SK-N-SH treated with all-trans-retinoic acid at 6 μM for 48 hours (cell line): Measurements from ENCODE around the gene PID1.

Experiments
- ATAC-seq: fragments of 200-7000 bp; cut with Tn5 transposase; 3 replicates; pipeline ENCODE4 v1.9.1; 2020; ENCODE audit warnings: mild to moderate bottlenecking, moderate library complexity
- BACH2 ChIP-seq: fragments of 250-450 bp; sonication (Bioruptor Pico); IDR thresholded peaks from 2 replicates; pipeline ENCODE4 v1.9.0; 2021; ENCODE audit warnings: mild to moderate bottlenecking, borderline replicate concordance
- CREB5 ChIP-seq: fragments of 250-450 bp; sonication (Bioruptor Pico); IDR thresholded peaks from 2 replicates; pipeline ENCODE4 v1.5.1; 2020; ENCODE audit warnings: low read depth, mild to moderate bottlenecking, moderate library complexity
- CSDC2 ChIP-seq: fragments of 250-450 bp; sonication (Bioruptor Pico); IDR thresholded peaks from 2 replicates; pipeline ENCODE4 v1.5.0; 2020; ENCODE audit warnings: mild to moderate bottlenecking, moderate library complexity
- CSRNP3 ChIP-seq: fragments of 250-450 bp; sonication (Bioruptor Pico); IDR thresholded peaks from 2 replicates; pipeline ENCODE4 v1.5.1; 2021; ENCODE audit warnings: mild to moderate bottlenecking, moderate library complexity
- GLIS3 ChIP-seq: fragments of 250-450 bp; sonication (Bioruptor Pico); IDR thresholded peaks from 2 replicates; pipeline ENCODE4 v1.5.0; 2020; ENCODE audit warnings: mild to moderate bottlenecking, moderate library complexity
- OSR1 ChIP-seq: fragments of 250-450 bp; sonication (Bioruptor Pico); IDR thresholded peaks from 2 replicates; pipeline ENCODE4 v1.8.0; 2022; ENCODE audit warnings: moderate library complexity, mild to moderate bottlenecking, inconsistent platforms
- POU6F1 ChIP-seq: fragments of 250-450 bp; sonication (Bioruptor Pico); IDR thresholded peaks from 2 replicates; pipeline ENCODE4 v1.8.0; 2021; ENCODE audit warnings: low read depth, mild to moderate bottlenecking, moderate library complexity, borderline replicate concordance
- RARB ChIP-seq: fragments of 250-450 bp; sonication (Bioruptor Pico); IDR thresholded peaks from 2 replicates; pipeline ENCODE4 v1.8.0; 2021; ENCODE audit warnings: mild to moderate bottlenecking, moderate library complexity
- SNAI2 ChIP-seq: fragments of 250-450 bp; sonication (Bioruptor Pico); IDR thresholded peaks from 2 replicates; pipeline ENCODE4 v1.5.0; 2020; ENCODE audit warnings: mild to moderate bottlenecking, moderate library complexity
- TCF4 ChIP-seq: fragments of 250-450 bp; sonication (Bioruptor Pico); IDR thresholded peaks from 2 replicates; pipeline ENCODE4 v1.8.0; 2021; ENCODE audit warnings: mild to moderate bottlenecking, moderate library complexity, borderline replicate concordance
- TOX ChIP-seq: fragments of 250-450 bp; sonication (Bioruptor Pico); IDR thresholded peaks from 2 replicates; pipeline ENCODE4 v1.8.0; 2021; ENCODE audit warnings: mild to moderate bottlenecking, moderate library complexity, borderline replicate concordance
- TSHZ2 ChIP-seq: fragments of 250-450 bp; sonication (Bioruptor Pico); IDR thresholded peaks from 2 replicates; pipeline ENCODE4 v1.5.0; 2020; ENCODE audit warnings: mild to moderate bottlenecking, moderate library complexity
- ZC3H10 ChIP-seq: fragments of 250-450 bp; sonication (Bioruptor Pico); IDR thresholded peaks from 2 replicates; pipeline ENCODE4 v1.5.1; 2021; ENCODE audit warnings: mild to moderate bottlenecking, moderate library complexity
- ZFP3 ChIP-seq: fragments of 250-450 bp; sonication (Bioruptor Pico); IDR thresholded peaks from 2 replicates; pipeline ENCODE4 v1.5.0; 2020; ENCODE audit warnings: mild to moderate bottlenecking, moderate library complexity
- ZNF8 ChIP-seq: fragments of 450-650 bp; formaldehyde crosslinking; IDR thresholded peaks from 2 replicates; pipeline ENCODE4 v1.5.0; 2020; ENCODE audit warnings: mild to moderate bottlenecking, moderate library complexity

The PID1 gene

GRCh38 chr2:229300371-229300770 is 29.3 kb upstream of the PID1 start:
- no peak for ATAC-seq
- TF ChIP-seq CREB5 (CRISPR knock-in tag) (no peak), ZFP3 (CRISPR knock-in tag) (no peak)

GRCh38 chr2:229297247-229297646 is 26.2 kb upstream of the PID1 start:
- no peak for ATAC-seq
- TF ChIP-seq SNAI2 (CRISPR knock-in tag) (no peak), RARB (no peak), ZNF8 (no peak), GLIS3 (CRISPR knock-in tag) (no peak), CSDC2 (no peak)

GRCh38 chr2:229296536-229296935 is 25.4 kb upstream of the PID1 start:
- TF ChIP-seq CSDC2 (no peak), ZC3H10 (CRISPR knock-in tag) (no peak), SNAI2 (CRISPR knock-in tag) (no peak), POU6F1 (CRISPR knock-in tag) (no peak), OSR1 (CRISPR knock-in tag) (no peak), GLIS3 (CRISPR knock-in tag) (no peak)
- ATAC-seq: no peak

- TF ChIP-seq OSR1 (CRISPR knock-in tag) (no peak), CREB5 (CRISPR knock-in tag) (no peak), TCF4 (CRISPR knock-in tag) (no peak), TOX (CRISPR knock-in tag) (no peak), CSDC2 (no peak), GLIS3 (CRISPR knock-in tag) (no peak), TSHZ2 (no peak), POU6F1 (CRISPR knock-in tag) (no peak), ZC3H10 (CRISPR knock-in tag) (no peak), SNAI2 (CRISPR knock-in tag) (no peak)
- ATAC-seq: no peak
These were observed 24.9 kb upstream of the PID1 start for GRCh38 chr2:229296016-229296415.

GRCh38 chr2:229287823-229288222 is 16.7 kb upstream of the PID1 start:
- TF ChIP-seq CSRNP3 (CRISPR knock-in tag) (no peak), ZNF8 (no peak), POU6F1 (CRISPR knock-in tag) (no peak), CSDC2 (no peak), BACH2 (CRISPR knock-in tag) (no peak), GLIS3 (CRISPR knock-in tag) (no peak), TCF4 (CRISPR knock-in tag) (no peak), TSHZ2 (no peak), ZFP3 (CRISPR knock-in tag) (no peak)
- ATAC-seq: no peak
